ENCODE data around the gene FCHO2. TPM values are rescaled to one million over a fixed set of nuclear protein-coding genes. Genes with fewer than 3 reads are reported as not detected.

The FCHO2 gene
- total RNA-seq, 1 experiment from 2014 or later, result 5.8 TPM

GRCh38 chr5:73044546-73044945 lies 88.7 kb downstream of the FCHO2 start:
- H3K9me3 Mint-ChIP-seq, result no peaks in the 10 kb centered on the region; a peak in 2 of 5 replicates
- no peaks in the 10 kb centered on the region for H3K36me3 Mint-ChIP-seq (ENCODE audit: insufficient read depth in 1 of 3, low read depth in 3 of 3)

More at GRCh38 chr5:73044546-73044945, 88.7 kb downstream of the FCHO2 start:
- Histone ChIP-seq H2BK12ac (ENCODE audit: insufficient read length, low read depth, low read length) (no peak overlapping the region), H3K56ac (ENCODE audit: insufficient read length, low read depth, low read length) (no peak overlapping the region), H4K20me1 (ENCODE audit: control insufficient read depth, insufficient read depth, insufficient read length) (no peaks in the 10 kb centered on the region), H3K23ac (ENCODE audit: insufficient read length, low read depth, low read length) (no peak overlapping the region), H3K4me2 (ENCODE audit: insufficient read depth, insufficient read length, low read length) (no peak overlapping the region), H3K9me3 (ENCODE audit: control insufficient read depth, low read depth, low read length) (no peaks in the 10 kb centered on the region), H4K91ac (ENCODE audit: insufficient read length, low read depth, low read length) (no peak overlapping the region), H2BK15ac (ENCODE audit: low read depth, low read length) (no peak overlapping the region), H2BK5ac (ENCODE audit: insufficient read length, low read length) (no peak overlapping the region), H3T11ph (ENCODE audit: low read length) (no peak overlapping the region), H3K14ac (ENCODE audit: insufficient read depth, low read length) (no peak overlapping the region), H4K8ac (replicated peaks; ENCODE audit: insufficient read length, low read depth, low read length) (no peak overlapping the region), H3K27ac (ENCODE audit: insufficient read length, low read depth, low read length) (no peak overlapping the region), H3K27me3 (ENCODE audit: insufficient read depth, low read length) (no peaks in the 10 kb centered on the region), H2AK5ac (ENCODE audit: insufficient read length, low read length) (no peak overlapping the region), H3K18ac (ENCODE audit: insufficient read length, low read depth, low read length) (no peak overlapping the region), H2AFZ (ENCODE audit: low read length) (no peak overlapping the region), H3K79me1 (ENCODE audit: insufficient read depth, low read depth, low read length, poor library complexity, severe bottlenecking) (no peaks in the 10 kb centered on the region), H4K5ac (ENCODE audit: insufficient read length, low read depth, low read length) (no peak overlapping the region), H3K4ac (ENCODE audit: low read depth, low read length) (no peak overlapping the region), H3K23me2 (ENCODE audit: insufficient read length, low read depth, low read length, poor library complexity, severe bottlenecking) (no peaks in the 10 kb centered on the region), H3K4me1 (ENCODE audit: insufficient read depth, low read length) (no peaks in the 10 kb centered on the region), H3K79me2 (ENCODE audit: insufficient read depth, low read length) (no peaks in the 10 kb centered on the region), H3K9ac (ENCODE audit: extremely low read depth, insufficient read length, low read length) (no peak overlapping the region), H2BK120ac (ENCODE audit: low read depth, low read length, poor library complexity, severe bottlenecking) (no peak overlapping the region), H2BK20ac (ENCODE audit: low read depth, low read length, poor library complexity, severe bottlenecking) (no peak overlapping the region)
- Mint-ChIP-seq H3K27ac (no peak overlapping the region), H3K4me1 (0 out of 4 replicates have a peak, but pooled peaks cover 0 to under 1% of the 10 kb centered on the region in 2 experiments), H3K27me3 (ENCODE audit: low read depth) (no peaks in the 10 kb centered on the region), H3K4me3 (no peak overlapping the region)
- no peak for TF ChIP-seq CTCF (conservative IDR thresholded peaks at IDR 0.05)
- DNase-seq, result no peak
